HCT116 (cell line): ENCODE measurements around the gene CLDN5.

ENCODE experiments used
- POLR2AphosphoS5 ChIP-seq: IDR thresholded peaks from 2 replicates; pipeline ENCODE4 v1.6.1; 2011; ENCODE audit warnings: mild to moderate bottlenecking, low read depth, low read length, moderate library complexity
- TCF7L2 ChIP-seq: IDR thresholded peaks from 2 replicates; pipeline ENCODE4 v1.7.0; 2011; ENCODE audit warnings: borderline replicate concordance, inconsistent platforms; ENCODE audit not compliant: insufficient read depth, insufficient read length; ENCODE audit errors: extremely low read depth
- ZBTB33 ChIP-seq: IDR thresholded peaks from 2 replicates; pipeline ENCODE4 v1.6.1; 2011; ENCODE audit warnings: mild to moderate bottlenecking, low read length, moderate library complexity; ENCODE audit not compliant: insufficient replicate concordance; ENCODE audit errors: extremely low read depth
- TF ChIP-seq, protein P1 (sequence below), 3 experiments: fragments of 200-600 bp in 1 of 3; sonication (generic) in 1 of 3; IDR thresholded peaks in 2 of 3; conservative IDR thresholded peaks in 1 of 3; 2 replicates each; pipeline ENCODE4 v1.5.1; 2012 to 2017; ENCODE audit warnings: low read depth in 2 of 3, low read length in 2 of 3, antibody characterized with exemption in 1 of 3, borderline replicate concordance in 1 of 3, control low read depth in 1 of 3, mild to moderate bottlenecking in 1 of 3, mixed read lengths in 1 of 3, mixed run types in 1 of 3, moderate library complexity in 1 of 3; ENCODE audit not compliant: insufficient read depth in 1 of 3

DNA sequence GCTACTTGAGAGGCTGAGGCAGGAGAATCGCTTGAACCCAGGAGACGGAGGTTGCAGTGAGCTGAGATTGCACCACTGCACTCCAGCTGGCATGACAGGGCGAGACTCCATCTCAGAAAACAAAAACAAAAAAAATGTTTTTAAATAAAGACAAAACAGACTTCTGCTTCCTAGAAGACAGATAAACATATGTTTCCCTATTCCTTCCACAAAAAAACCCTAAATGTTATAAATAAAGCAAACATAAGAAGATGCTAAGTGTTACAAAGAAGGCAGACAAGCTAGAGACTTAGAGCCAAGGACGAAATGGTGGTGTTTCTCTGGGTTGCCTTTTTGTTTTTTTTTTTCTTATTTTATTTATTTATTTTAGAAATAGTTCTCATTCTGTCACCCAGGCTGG is 5.6 kb upstream of the CLDN5 start:
- TF ChIP-seq ZBTB33 (no peak), POLR2AphosphoS5 (no peak), TCF7L2 (no peak)
- TF ChIP-seq, protein P1, sequence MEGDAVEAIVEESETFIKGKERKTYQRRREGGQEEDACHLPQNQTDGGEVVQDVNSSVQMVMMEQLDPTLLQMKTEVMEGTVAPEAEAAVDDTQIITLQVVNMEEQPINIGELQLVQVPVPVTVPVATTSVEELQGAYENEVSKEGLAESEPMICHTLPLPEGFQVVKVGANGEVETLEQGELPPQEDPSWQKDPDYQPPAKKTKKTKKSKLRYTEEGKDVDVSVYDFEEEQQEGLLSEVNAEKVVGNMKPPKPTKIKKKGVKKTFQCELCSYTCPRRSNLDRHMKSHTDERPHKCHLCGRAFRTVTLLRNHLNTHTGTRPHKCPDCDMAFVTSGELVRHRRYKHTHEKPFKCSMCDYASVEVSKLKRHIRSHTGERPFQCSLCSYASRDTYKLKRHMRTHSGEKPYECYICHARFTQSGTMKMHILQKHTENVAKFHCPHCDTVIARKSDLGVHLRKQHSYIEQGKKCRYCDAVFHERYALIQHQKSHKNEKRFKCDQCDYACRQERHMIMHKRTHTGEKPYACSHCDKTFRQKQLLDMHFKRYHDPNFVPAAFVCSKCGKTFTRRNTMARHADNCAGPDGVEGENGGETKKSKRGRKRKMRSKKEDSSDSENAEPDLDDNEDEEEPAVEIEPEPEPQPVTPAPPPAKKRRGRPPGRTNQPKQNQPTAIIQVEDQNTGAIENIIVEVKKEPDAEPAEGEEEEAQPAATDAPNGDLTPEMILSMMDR (IDR thresholded peaks at IDR 0.05 in 2 of 3, conservative IDR thresholded peaks at IDR 0.05 in 1 of 3; ENCODE audit: borderline replicate concordance in 1 of 3, insufficient read depth in 1 of 3, low read depth in 2 of 3, low read length in 2 of 3): no peak
